GM18909 (cell line): Measurements from ENCODE around the gene C13orf46.

ENCODE experiments used
- ATAC-seq: cut with Tn5 transposase; IDR thresholded peaks from one replicate; pipeline ENCODE4 v1.9.1; 2021; ENCODE audit warnings: mild to moderate bottlenecking; ENCODE audit not compliant: unreplicated experiment, poor library complexity

C13orf46 gene

DNA sequence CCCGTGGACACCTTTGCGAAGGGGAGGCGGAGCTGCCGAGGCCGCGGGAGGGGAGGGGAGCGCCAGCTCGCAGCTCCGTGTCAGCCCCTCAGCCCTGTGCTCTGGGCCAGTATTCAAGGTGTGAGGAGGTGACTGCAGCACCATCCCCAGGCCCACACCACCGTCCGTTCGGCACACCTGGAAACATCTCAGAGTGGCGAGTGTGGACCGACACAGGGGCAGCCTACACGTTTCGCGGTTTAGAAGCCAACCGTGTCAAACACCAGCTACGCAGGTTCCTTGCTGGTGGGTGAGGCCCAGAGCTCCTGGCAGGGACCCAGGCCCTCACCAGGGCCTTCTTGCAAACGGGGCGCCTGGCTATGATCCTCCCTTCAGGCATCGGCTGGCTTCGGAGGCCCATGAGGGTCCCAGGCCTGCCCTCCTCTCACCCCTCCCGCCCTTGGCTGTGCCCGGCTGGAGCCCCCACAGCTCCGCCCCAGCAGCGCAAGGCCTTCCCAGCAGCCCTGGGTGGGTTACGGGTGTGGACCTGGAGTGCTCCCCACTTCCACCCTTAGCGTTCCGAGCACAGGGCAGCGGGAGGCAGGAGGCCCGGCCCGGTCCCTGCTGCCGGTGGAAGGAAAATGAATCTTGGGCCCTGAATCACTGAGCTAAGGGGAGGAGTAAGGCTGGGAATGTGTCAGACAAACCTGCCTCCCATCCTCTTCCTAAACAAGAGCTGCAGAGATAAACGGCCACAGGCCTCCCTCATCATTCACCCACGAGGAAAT, 1.2 kb downstream of the C13orf46 start:
- no peak for ATAC-seq

DNA sequence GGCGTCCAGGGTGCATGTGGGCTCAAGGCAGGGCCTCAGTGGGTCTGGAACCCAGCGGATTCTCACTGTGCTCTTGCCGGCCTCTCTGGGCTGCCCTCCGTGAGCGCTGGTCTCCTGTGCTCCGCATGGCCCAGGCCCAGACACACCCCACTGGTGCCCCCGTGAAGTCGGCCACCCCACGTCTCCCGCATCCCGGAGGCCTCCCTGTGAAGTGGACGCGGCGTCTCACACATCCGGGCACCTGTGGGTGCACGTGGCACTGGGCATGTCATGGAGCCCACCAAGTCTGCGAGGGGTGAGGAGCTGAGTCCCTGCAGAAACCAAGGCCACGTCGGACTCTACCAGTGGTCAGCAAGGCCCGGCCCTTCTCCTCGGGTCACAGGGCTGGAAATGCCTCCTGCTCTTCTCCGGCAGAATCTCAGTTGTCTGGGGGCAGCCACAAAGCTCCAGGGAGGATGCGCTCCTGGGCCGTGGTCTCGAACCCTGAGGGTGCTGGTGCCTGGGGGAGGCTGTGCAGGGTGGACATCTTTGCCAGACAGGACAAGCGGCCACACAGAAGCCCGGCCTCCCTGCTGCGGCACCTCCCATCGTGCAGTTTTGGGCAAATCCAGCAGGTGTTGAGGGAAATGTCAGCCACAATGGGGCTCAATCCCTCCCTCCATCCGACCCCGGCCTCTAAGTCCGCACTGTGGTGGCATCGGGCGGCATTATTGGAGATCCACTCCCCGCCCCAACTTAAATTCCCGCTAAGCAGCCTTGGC, 2.2 kb downstream of the C13orf46 start:
- no peak for ATAC-seq

- ATAC-seq = no peak
These were observed 2.9 kb downstream of the C13orf46 start for GRCh38 chr13:113970810-113971470.

DNA sequence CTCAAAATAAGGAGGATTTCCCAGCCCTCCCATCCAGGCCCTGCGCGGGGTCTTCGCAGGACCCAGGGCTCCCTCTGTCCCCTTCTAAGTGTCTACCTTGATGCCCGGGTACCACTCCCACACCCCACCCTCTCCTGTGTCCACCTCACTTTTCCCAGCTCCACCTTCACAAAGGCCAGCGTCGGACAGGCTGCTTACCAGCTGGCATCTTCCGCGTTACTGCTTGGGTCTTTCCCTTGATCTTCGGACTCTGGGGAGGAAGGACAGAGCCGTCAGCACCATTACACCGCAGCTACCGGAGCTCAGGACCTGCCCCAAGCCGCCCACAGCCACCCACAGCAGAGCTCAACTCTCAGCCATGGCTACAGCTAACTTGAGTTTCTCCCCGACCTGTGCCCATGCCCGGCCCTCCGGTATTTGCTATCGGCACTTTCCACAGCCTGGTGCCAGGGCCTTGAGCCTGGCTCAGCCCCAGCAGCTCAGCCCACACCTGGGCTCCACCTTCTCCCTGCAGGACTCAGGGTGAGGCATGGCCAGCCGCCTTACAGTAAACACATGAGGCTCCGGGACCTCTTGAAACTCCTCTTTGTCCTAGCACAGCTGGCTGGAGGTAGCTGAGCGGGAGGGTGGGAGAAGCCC, 3.8 kb downstream of the C13orf46 start:
- ATAC-seq = no peak

GRCh38 chr13:113969311-113969972, 4.4 kb downstream of the C13orf46 start:
- no peak for ATAC-seq

DNA sequence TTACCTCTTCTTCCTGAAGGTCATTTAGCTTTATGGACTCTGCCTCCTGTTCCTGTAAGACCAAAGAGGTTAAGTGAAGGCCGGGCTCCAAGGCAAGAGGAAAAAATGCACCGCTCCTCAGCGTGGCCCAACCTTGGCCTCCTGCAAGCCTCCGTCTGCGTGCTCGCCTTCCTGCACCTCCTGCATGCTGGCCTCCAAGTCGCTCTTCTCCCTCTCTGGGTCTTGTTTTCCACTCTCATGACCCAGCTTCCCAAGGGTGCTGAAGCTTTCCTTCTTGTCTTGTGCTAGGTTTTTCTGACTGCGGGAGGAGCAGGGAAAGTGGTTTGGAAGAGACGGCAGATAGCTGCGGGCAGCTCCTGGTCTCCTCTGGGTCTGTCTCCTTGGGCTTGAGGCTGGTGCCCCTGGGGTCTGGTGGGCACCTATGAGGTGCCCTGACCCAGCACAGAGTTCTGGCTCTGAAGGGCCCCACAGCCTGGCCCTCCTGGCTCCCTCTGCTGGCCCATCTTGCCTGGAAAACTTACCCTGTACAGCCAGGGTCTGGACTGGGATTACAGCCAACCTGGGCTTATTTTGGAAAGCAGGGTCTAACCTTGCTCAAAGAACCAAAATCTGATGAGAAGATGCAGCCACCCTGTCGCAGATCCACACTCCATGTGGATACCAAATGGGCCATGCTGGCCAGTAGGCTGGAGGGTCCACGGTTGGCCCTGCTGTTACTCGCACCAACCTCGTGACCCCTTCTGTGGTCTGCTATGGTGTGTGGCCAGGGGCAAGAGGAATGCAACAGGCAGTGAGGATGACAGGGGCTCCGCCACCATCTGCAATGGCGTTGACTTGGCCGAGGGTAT, 5.2 kb downstream of the C13orf46 start:
- ATAC-seq = no peak

- ATAC-seq = no peak
These were observed 6.0 kb downstream of the C13orf46 start for GRCh38 chr13:113967729-113968462.

GRCh38 chr13:113967206-113967720, 6.6 kb downstream of the C13orf46 start:
- ATAC-seq = no peak

DNA sequence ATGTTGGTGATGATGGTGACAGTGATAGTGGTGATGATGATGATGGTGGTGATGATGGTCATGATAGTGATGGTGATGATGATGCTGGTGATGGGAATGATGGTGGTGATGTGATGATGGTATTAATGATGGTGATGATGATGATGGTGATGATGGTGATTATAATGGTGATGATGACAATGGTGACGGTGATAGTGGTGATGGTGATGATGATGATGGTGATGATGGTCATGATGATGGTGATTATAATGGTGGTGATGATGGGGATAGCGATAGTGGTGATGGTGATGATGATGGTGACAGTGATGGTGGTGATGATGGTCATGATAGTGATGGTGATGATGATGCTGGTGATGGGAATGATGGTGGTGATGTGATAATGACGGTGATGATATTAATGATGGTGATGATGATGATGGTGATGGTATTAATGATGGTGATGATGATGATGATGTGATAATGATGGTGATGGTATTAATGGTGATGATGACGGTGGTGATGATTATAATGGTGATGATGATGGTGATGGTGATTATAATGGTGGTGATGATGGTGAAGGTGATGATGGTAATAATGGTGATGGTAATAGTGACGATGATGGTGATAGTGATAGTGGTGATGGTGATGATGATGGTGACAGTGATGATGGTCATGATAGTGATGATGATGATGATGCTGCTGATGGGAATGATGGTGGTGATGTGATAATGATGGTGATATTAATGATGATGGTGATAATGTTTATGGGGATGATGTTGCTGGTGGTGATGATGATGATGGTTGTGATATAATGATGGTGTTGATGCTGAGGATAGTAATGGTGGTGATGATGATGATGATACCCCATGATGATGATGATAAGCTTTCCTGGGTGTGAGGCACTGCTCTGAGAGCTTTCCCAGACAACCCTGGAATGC, 7.7 kb downstream of the C13orf46 start:
- ATAC-seq = no peak

- ATAC-seq = no peak
These were observed 8.4 kb downstream of the C13orf46 start for GRCh38 chr13:113965383-113965874.

GRCh38 chr13:113964251-113964995, 9.5 kb downstream of the C13orf46 start:
- ATAC-seq = no peak

GRCh38 chr13:113963376-113963775, 10.5 kb downstream of the C13orf46 start:
- ATAC-seq = no peak

- no peak for ATAC-seq
These were observed 10.9 kb downstream of the C13orf46 start for GRCh38 chr13:113962975-113963374.

GRCh38 chr13:113962386-113962785, 11.5 kb downstream of the C13orf46 start:
- no peak for ATAC-seq

DNA sequence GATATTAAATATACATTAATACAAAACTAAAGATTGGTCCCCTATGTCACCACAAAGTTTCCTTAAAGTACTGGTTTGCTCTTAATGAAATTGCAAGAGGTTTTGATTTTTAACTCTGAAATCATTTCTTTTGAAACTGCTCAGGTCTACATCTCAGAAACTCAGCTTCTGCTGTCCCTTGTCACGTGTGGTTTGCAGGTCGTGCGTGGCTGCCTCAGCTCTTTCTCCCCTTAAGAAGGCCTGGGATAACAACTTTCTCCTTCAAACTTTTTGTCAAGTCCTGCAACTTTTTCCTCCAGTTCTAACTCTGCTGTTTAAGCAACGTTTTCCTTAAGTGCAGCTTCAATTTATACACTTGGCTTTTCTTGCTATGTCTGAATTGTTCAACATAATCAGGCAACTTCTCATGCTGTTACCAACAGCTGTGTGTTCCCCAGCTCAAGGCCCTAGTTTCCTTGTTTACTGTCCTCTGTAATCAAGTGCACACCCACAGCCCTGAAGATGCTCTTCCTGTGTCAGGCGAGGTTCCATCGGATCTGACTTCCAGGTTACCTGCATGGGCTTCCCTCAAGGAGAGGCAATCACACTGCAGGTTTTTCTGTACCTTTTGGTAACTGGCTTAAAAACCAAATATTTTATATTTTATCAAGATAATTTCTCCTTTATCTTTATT, 13.5 kb downstream of the C13orf46 start:
- ATAC-seq = no peak

GRCh38 chr13:113959198-113959597, 14.7 kb downstream of the C13orf46 start:
- no peak for ATAC-seq
